Measurements from ENCODE around the gene VDAC1. TPM values are rescaled to one million over a fixed set of nuclear protein-coding genes. Genes with fewer than 3 reads are reported as not detected.

The VDAC1 gene
- polyA plus RNA-seq, 1 donor (not counting 4 experiments of a cell fraction or from before 2014, with no cell fraction given), result 300 TPM

DNA sequence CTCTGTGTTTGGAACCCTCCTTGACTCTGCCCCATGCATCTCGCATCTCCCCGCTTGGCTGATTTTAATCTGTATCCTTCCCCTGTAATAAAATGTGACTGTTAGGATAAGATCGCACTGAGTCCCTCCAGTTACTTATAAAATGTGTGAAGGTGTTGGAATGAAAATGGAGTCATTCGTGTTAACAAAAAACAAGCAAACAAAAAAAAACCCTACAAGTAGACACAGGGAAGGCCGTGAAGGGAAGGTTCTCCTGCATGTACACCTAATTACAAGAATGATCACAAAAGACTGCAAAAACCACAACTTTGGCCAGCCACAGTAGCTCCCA lies 14.2 kb upstream of the VDAC1 start:
- TF ChIP-seq, protein P1, sequence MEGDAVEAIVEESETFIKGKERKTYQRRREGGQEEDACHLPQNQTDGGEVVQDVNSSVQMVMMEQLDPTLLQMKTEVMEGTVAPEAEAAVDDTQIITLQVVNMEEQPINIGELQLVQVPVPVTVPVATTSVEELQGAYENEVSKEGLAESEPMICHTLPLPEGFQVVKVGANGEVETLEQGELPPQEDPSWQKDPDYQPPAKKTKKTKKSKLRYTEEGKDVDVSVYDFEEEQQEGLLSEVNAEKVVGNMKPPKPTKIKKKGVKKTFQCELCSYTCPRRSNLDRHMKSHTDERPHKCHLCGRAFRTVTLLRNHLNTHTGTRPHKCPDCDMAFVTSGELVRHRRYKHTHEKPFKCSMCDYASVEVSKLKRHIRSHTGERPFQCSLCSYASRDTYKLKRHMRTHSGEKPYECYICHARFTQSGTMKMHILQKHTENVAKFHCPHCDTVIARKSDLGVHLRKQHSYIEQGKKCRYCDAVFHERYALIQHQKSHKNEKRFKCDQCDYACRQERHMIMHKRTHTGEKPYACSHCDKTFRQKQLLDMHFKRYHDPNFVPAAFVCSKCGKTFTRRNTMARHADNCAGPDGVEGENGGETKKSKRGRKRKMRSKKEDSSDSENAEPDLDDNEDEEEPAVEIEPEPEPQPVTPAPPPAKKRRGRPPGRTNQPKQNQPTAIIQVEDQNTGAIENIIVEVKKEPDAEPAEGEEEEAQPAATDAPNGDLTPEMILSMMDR (optimal IDR thresholded peaks at IDR 0.05 in 1 of 3, IDR thresholded peaks at IDR 0.05 in 1 of 3, conservative IDR thresholded peaks at IDR 0.05 in 1 of 3; ENCODE audit: extremely low read depth in 1 of 3, insufficient read depth in 2 of 3, low read length in 3 of 3), result no peak
- no peak for TF ChIP-seq EZH2 (IDR thresholded peaks at IDR 0.05; ENCODE audit: low read length)
- DNase-seq (ENCODE audit: low read depth, low spot score), result no peak
- H3K4me3 ChIP-seq (ENCODE audit: control insufficient read depth in 2 of 3, extremely low read depth in 1 of 3, insufficient read depth in 2 of 3, low read depth in 1 of 3, low read length in 3 of 3), result no peak overlapping the region
- H4K20me1 ChIP-seq (ENCODE audit: control insufficient read depth, extremely low read depth, insufficient read depth, low read length), result no peaks in the 10 kb centered on the region
- no peaks in the 10 kb centered on the region for H3K27me3 ChIP-seq (ENCODE audit: control insufficient read depth, extremely low read depth, insufficient read depth, low read length)
- H3K9me1 ChIP-seq (ENCODE audit: control insufficient read depth, extremely low read depth, insufficient read depth, low read length), result no peaks in the 10 kb centered on the region
- dilution Hi-C loops (cut with MboI; ENCODE audit: extremely low pct_ligation_motif_present, low sequenced_read_pairs), result no loop called here
- no peak overlapping the region for H3K27ac ChIP-seq (ENCODE audit: control insufficient read depth, insufficient read depth, low read length)
- H3K4me2 ChIP-seq (ENCODE audit: control insufficient read depth, extremely low read depth, insufficient read depth, low read depth, low read length), result no peak overlapping the region
- H3K9me3 ChIP-seq (ENCODE audit: control insufficient read depth, low read depth, low read length), result no peaks in the 10 kb centered on the region
- H3K79me2 ChIP-seq (ENCODE audit: control insufficient read depth, insufficient read depth, low read length), result no peaks in the 10 kb centered on the region
- peaks cover 6% of the 10 kb centered on the region for H3K4me1 ChIP-seq (ENCODE audit: control insufficient read depth, extremely low read depth, insufficient read depth, low read length)
- no peak overlapping the region for H3K9ac ChIP-seq (ENCODE audit: control insufficient read depth, extremely low read depth, insufficient read depth, low read length)
- H3K36me3 ChIP-seq (ENCODE audit: control insufficient read depth in 2 of 2, extremely low read depth in 1 of 2, insufficient read depth in 2 of 2, low read length in 2 of 2), result no peaks in the 10 kb centered on the region
- no peak overlapping the region for H2AFZ ChIP-seq (ENCODE audit: control insufficient read depth, low read length)
- FAIRE-seq, result no peak

- Histone ChIP-seq H2AFZ (ENCODE audit: control insufficient read depth, low read length) (no peak overlapping the region), H3K4me1 (ENCODE audit: control insufficient read depth, extremely low read depth, insufficient read depth, low read length) (peaks cover 6% of the 10 kb centered on the region), H3K4me3 (ENCODE audit: control insufficient read depth in 2 of 3, extremely low read depth in 1 of 3, insufficient read depth in 2 of 3, low read depth in 1 of 3, low read length in 3 of 3) (no peak overlapping the region), H4K20me1 (ENCODE audit: control insufficient read depth, extremely low read depth, insufficient read depth, low read length) (no peaks in the 10 kb centered on the region), H3K36me3 (ENCODE audit: control insufficient read depth in 2 of 2, extremely low read depth in 1 of 2, insufficient read depth in 2 of 2, low read length in 2 of 2) (no peaks in the 10 kb centered on the region), H3K9me3 (ENCODE audit: control insufficient read depth, low read depth, low read length) (no peaks in the 10 kb centered on the region), H3K9ac (ENCODE audit: control insufficient read depth, extremely low read depth, insufficient read depth, low read length) (no peak overlapping the region), H3K27me3 (ENCODE audit: control insufficient read depth, extremely low read depth, insufficient read depth, low read length) (no peaks in the 10 kb centered on the region), H3K9me1 (ENCODE audit: control insufficient read depth, extremely low read depth, insufficient read depth, low read length) (no peaks in the 10 kb centered on the region), H3K27ac (ENCODE audit: control insufficient read depth, insufficient read depth, low read length) (no peak overlapping the region), H3K4me2 (ENCODE audit: control insufficient read depth, extremely low read depth, insufficient read depth, low read depth, low read length) (no peak overlapping the region), H3K79me2 (ENCODE audit: control insufficient read depth, insufficient read depth, low read length) (no peaks in the 10 kb centered on the region)
- FAIRE-seq (no peak), DNase-seq (ENCODE audit: low read depth, low spot score) (no peak)
- dilution Hi-C loops (cut with MboI; ENCODE audit: extremely low pct_ligation_motif_present, low sequenced_read_pairs), result no loop called here
- no peak for TF ChIP-seq EZH2 (IDR thresholded peaks at IDR 0.05; ENCODE audit: low read length)
- TF ChIP-seq, protein P1 (optimal IDR thresholded peaks at IDR 0.05 in 1 of 3, IDR thresholded peaks at IDR 0.05 in 1 of 3, conservative IDR thresholded peaks at IDR 0.05 in 1 of 3; ENCODE audit: extremely low read depth in 1 of 3, insufficient read depth in 2 of 3, low read length in 3 of 3), result no peak
These were observed 13.6 kb upstream of the VDAC1 start for GRCh38 chr5:134018154-134018985.
